Nephron progenitor cell (in vitro differentiated cells): Measurements from ENCODE around the gene TPSD1.

Experiments
- DNase-seq: peaks from one replicate; pipeline ENCODE4 v3.0.0; 2021
- H3K27ac Mint-ChIP-seq: 2 replicates; pipeline ENCODE4 v1.8.0; 2021; ENCODE audit warnings: mild to moderate bottlenecking, moderate library complexity, mixed read lengths
- H3K27me3 Mint-ChIP-seq: 2 replicates; pipeline ENCODE4 v1.8.0; 2021; ENCODE audit warnings: mild to moderate bottlenecking, low read depth, mixed read lengths; ENCODE audit not compliant: poor library complexity
- H3K36me3 Mint-ChIP-seq: 2 replicates; pipeline ENCODE4 v1.8.0; 2021; ENCODE audit warnings: low read depth, mixed read lengths
- H3K4me1 Mint-ChIP-seq: 2 replicates; pipeline ENCODE4 v1.8.0; 2021; ENCODE audit warnings: mixed read lengths
- H3K4me3 Mint-ChIP-seq: 2 replicates; pipeline ENCODE4 v1.8.0; 2021; ENCODE audit warnings: mild to moderate bottlenecking, moderate library complexity, mixed read lengths
- H3K9me3 Mint-ChIP-seq: 2 replicates; pipeline ENCODE4 v1.8.0; 2021; ENCODE audit warnings: mild to moderate bottlenecking, moderate library complexity, mixed read lengths
- TF ChIP-seq, protein P1 (sequence below): fragments of 200-600 bp; sonication (generic); IDR thresholded peaks from 2 replicates; pipeline ENCODE4 v1.5.0; 2021; ENCODE audit warnings: antibody characterized with exemption

The TPSD1 gene

DNA sequence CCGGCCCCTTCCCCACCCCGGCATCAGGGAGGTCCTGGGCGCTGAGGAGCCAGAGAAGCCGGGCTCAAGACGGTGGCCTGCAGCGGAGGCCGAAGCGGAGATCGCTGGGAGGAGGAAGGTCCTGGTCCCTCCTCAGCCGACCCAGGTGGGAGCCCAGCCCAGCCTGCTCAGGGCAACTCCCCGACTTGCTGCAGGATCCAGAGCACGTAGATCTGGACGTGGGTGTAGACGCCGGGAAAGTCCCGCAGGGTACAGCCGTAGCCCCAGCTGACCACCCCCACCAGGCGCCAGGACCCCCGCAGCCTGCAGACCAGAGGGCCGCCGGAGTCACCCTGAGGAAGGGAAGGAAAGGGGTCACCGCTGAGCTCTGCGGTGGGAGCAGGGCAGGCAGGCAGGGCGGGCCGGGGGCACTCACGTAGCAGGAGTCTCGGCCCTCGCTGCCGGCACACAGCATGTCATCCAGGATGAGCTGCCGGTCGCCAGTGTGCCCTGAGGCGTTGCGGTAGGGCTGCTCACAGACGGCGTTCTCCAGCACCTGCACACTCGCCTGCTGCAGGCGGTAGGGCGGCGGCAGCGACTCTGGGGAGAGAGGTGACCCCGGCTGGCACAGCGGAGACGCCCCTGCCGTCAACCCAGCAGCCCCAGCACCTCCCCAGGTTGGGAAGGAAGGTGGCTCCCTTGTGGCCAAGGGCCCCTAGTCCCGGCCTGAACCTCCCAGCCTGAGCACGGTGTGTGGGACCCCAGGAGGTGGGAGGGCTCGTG, 5.4 kb downstream of the TPSD1 start:
- peaks cover 10% of the 10 kb centered on the region for H3K4me1 Mint-ChIP-seq
- DNase-seq, result no peak
- H3K27ac Mint-ChIP-seq, result no peak overlapping the region
- H3K9me3 Mint-ChIP-seq, result peaks cover 9% of the 10 kb centered on the region
- no peaks in the 10 kb centered on the region for H3K36me3 Mint-ChIP-seq
- TF ChIP-seq, protein P1, sequence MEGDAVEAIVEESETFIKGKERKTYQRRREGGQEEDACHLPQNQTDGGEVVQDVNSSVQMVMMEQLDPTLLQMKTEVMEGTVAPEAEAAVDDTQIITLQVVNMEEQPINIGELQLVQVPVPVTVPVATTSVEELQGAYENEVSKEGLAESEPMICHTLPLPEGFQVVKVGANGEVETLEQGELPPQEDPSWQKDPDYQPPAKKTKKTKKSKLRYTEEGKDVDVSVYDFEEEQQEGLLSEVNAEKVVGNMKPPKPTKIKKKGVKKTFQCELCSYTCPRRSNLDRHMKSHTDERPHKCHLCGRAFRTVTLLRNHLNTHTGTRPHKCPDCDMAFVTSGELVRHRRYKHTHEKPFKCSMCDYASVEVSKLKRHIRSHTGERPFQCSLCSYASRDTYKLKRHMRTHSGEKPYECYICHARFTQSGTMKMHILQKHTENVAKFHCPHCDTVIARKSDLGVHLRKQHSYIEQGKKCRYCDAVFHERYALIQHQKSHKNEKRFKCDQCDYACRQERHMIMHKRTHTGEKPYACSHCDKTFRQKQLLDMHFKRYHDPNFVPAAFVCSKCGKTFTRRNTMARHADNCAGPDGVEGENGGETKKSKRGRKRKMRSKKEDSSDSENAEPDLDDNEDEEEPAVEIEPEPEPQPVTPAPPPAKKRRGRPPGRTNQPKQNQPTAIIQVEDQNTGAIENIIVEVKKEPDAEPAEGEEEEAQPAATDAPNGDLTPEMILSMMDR, result no peak
- peaks cover 64% of the 10 kb centered on the region for H3K27me3 Mint-ChIP-seq
- H3K4me3 Mint-ChIP-seq, result no peak overlapping the region

DNA sequence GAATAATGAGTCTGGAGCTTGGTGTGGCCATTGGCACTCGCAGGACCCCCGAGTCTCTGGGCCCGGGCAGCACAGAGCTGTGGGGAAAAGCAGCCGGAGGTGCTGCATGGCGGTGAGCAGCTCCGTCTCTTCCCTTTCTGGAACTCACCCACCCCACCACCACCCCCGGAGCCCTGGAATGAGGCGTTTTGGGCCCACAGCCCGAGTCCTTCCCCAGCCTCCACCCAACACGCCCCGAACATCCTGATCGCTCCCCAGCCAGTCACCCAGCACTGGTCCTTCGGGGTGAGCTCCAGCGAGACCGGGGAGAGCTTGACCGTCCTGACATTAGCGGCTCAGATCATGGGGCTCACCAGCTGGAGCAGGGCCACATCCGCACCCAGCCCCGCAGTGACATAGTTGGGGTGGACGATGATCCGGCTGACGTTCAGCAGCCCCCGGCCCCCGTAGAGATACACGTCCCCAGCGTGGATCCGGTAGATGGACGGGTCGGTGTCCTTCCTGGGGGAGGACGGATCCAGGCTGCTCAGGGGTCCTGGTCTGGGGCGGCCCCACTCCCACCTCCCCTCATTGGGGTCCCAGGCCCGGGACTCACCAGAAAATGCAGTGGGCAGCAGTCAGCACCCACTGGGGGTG, 6.5 kb downstream of the TPSD1 start:
- no peak overlapping the region for H3K27ac Mint-ChIP-seq
- peaks cover 14% of the 10 kb centered on the region for H3K9me3 Mint-ChIP-seq
- H3K36me3 Mint-ChIP-seq, result no peaks in the 10 kb centered on the region
- peaks cover 71% of the 10 kb centered on the region for H3K27me3 Mint-ChIP-seq
- no peak overlapping the region for H3K4me3 Mint-ChIP-seq
- H3K4me1 Mint-ChIP-seq, result peaks cover 10% of the 10 kb centered on the region
- DNase-seq, result no peak
- TF ChIP-seq, protein P1, result no peak

- no peaks in the 10 kb centered on the region for H3K36me3 Mint-ChIP-seq
- peaks cover 70% of the 10 kb centered on the region for H3K27me3 Mint-ChIP-seq
- peaks cover 10% of the 10 kb centered on the region for H3K4me1 Mint-ChIP-seq
- TF ChIP-seq, protein P1, result no peak
- peaks cover 14% of the 10 kb centered on the region for H3K9me3 Mint-ChIP-seq
- no peak for DNase-seq
- H3K4me3 Mint-ChIP-seq, result no peak overlapping the region
- no peak overlapping the region for H3K27ac Mint-ChIP-seq
These were observed 7.0 kb downstream of the TPSD1 start for GRCh38 chr16:1262846-1263221.

DNA sequence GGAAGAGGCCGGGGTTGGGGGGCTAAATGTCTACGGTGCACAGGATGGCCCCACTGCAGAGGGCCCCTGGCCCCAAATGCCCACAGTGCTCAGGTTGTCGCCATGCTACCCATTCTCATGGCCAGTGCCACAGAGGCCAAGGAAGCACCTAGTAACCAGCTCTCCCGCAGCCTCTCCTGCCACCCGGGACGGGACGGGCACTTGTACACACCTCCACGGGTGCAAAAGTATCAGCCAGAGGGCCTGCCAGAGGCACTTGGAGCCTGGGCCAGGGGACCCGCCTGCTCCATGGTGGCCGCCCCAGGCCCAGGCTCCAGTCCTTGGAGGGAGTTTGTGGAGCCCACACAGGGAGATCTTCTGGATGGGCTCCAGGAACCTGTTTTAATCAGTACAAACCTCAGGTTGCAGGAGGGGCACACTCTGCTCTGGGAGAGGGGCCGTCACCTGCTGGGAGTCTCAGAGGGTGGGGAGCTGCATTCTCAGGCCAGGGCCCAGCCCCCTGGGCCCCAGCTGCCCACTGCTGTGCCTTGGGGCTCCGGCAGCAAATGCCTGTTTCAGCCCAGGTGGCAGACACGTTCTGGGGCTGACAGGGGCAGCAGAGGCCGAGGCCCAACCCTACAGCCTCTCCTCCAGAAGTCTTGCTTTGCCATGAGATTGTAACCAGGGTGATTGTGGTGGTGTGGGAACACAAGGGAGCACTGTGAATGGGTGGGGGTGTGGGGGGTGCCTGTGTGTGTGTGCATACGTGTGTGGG, 7.9 kb downstream of the TPSD1 start:
- H3K36me3 Mint-ChIP-seq, result no peaks in the 10 kb centered on the region
- peaks cover 14% of the 10 kb centered on the region for H3K9me3 Mint-ChIP-seq
- H3K4me1 Mint-ChIP-seq, result peaks cover 9% of the 10 kb centered on the region
- H3K27me3 Mint-ChIP-seq, result peaks cover 65% of the 10 kb centered on the region
- H3K27ac Mint-ChIP-seq, result no peak overlapping the region
- no peak overlapping the region for H3K4me3 Mint-ChIP-seq
- no peak for DNase-seq
- TF ChIP-seq, protein P1, result no peak

DNA sequence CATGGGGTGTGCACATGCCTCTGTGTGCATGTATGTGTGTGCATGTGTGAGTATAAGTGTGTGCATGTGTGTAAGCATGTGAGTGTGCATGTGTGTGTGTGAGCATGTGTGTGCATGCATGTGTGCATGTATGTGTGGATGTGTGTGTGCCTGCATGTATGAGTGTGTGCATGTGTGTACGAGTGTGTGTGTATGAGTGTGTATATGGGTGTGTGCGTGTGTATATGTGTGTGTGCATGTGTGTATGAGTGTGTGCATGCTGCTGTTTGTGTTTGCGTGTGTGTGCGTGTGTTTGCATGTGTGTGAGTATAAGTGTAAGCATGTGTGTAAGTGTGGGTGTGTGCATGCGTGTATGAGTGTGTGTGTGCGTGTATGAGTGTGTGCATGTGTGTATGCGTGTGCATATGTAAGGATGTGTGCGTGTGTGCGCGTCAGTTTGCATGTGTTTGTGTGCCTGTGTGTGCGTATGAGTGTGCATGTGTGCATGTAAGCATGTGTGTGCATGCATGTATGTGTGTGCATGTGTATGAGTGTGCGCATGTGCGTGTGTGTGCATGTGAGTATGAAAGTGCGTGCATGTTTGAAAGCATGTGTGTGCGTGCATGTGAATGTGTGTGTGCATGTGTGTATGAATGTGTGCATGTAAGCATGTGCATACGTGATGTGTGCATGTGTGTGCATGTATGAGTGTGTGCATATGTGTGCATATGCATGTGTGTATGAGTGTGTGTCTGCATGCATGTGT, 8.6 kb downstream of the TPSD1 start:
- TF ChIP-seq, protein P1, result no peak
- Mint-ChIP-seq H3K4me1 (peaks cover 4% of the 10 kb centered on the region), H3K36me3 (no peaks in the 10 kb centered on the region), H3K4me3 (no peak overlapping the region), H3K9me3 (peaks cover 14% of the 10 kb centered on the region), H3K27ac (no peak overlapping the region), H3K27me3 (peaks cover 63% of the 10 kb centered on the region)
- no peak for DNase-seq
